HEK293T (cell line): ENCODE measurements around the gene TEDC1.

Source experiments
- BHLHE40 ChIP-seq: fragments of 450-650 bp; IDR thresholded peaks from 2 replicates; pipeline ENCODE4 v1.6.1; 2016; ENCODE audit warnings: mild to moderate bottlenecking, moderate library complexity, borderline replicate concordance
- CTBP1 ChIP-seq: fragments of 450-650 bp; IDR thresholded peaks from 2 replicates; pipeline ENCODE4 v1.6.1; 2016; ENCODE audit warnings: borderline replicate concordance
- SP1 ChIP-seq: fragments of 450-650 bp; IDR thresholded peaks from 2 replicates; pipeline ENCODE4 v1.6.1; 2017

GRCh38 chr14:105525861-105526775 lies 35.1 kb downstream of the TEDC1 start, which contains the start of gene TMEM121:
- TF ChIP-seq SP1 (no peak), BHLHE40 (no peak), CTBP1 (no peak)
